Adrenal gland (tissue), 5 donors: ENCODE data around the gene SMG5.

Experiments
- POLR2A ChIP-seq, 2 donors: fragments of 450-650 bp; IDR thresholded peaks; one replicate each; pipeline ENCODE4 v1.6.1; 2017; ENCODE audit warnings: antibody characterized with exemption in 2 of 2, mild to moderate bottlenecking in 2 of 2, moderate library complexity in 1 of 2
- TF ChIP-seq, protein P1 (sequence below), 6 experiments: fragments of 450-650 bp in 4 of 6; fragments of 200-600 bp in 2 of 6; sonication (generic) in 1 of 6; IDR thresholded peaks; 1 replicate in 5 of 6; 2 replicates in 1 of 6; pipeline versions ENCODE4 v1.5.1 to v1.8.0; 2016 to 2021; ENCODE audit warnings: antibody characterized with exemption in 6 of 6, mild to moderate bottlenecking in 2 of 6, moderate library complexity in 1 of 6
- donor health status: DM: no; HTN: no; CAD: no.

DNA sequence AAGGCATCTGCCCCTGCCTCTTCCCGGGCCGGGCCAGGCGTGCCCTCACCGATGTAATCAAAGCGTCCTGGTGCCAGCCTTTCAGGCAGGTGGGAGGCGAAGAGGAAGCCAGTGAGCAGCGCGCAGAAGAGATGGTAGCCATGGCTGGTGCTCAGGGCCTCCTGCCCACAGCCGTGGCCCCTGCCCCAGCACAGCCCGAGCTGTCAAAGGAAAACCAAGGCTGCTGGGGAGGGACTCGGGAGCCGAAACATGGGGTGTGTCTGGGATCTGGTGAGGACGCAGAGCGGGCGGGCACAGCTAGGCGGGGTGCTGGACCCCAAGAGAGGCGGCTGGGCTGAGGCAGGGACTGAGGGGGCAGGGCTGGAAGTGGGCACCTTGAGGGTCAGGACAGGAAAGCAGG, 37.9 kb downstream of the SMG5 start:
- TF ChIP-seq, protein P1, sequence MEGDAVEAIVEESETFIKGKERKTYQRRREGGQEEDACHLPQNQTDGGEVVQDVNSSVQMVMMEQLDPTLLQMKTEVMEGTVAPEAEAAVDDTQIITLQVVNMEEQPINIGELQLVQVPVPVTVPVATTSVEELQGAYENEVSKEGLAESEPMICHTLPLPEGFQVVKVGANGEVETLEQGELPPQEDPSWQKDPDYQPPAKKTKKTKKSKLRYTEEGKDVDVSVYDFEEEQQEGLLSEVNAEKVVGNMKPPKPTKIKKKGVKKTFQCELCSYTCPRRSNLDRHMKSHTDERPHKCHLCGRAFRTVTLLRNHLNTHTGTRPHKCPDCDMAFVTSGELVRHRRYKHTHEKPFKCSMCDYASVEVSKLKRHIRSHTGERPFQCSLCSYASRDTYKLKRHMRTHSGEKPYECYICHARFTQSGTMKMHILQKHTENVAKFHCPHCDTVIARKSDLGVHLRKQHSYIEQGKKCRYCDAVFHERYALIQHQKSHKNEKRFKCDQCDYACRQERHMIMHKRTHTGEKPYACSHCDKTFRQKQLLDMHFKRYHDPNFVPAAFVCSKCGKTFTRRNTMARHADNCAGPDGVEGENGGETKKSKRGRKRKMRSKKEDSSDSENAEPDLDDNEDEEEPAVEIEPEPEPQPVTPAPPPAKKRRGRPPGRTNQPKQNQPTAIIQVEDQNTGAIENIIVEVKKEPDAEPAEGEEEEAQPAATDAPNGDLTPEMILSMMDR (IDR thresholded peaks at IDR 0.05): no peak
- TF ChIP-seq POLR2A (IDR thresholded peaks at IDR 0.05): no peak
